Measurements from ENCODE around the gene SEC24D.

Gene SEC24D

GRCh38 chr4:118774321-118774720, 61.6 kb downstream of the SEC24D start:
- Histone ChIP-seq H3K4me1 (ENCODE audit: control insufficient read depth, low read length) (no peaks in the 10 kb centered on the region), H3K27ac (ENCODE audit: low read depth, low read length) (no peak overlapping the region), H3K36me3 (ENCODE audit: control insufficient read depth, low read length) (no peaks in the 10 kb centered on the region), H3K4me3 (ENCODE audit: low read length) (no peak overlapping the region), H3K9me2 (replicated peaks; ENCODE audit: control insufficient read depth, low read length) (no peaks in the 10 kb centered on the region), H3K4me2 (ENCODE audit: low read length) (no peak overlapping the region), H3K79me2 (ENCODE audit: control insufficient read depth, low read length) (no peaks in the 10 kb centered on the region), H3K27me3 (ENCODE audit: control insufficient read depth, low read length) (no peaks in the 10 kb centered on the region), H4K20me1 (ENCODE audit: control insufficient read depth, insufficient read depth, low read depth, low read length) (no peaks in the 10 kb centered on the region), H3F3A (ENCODE audit: control insufficient read depth, insufficient read depth) (no peaks in the 10 kb centered on the region), H3K9me3 (ENCODE audit: control insufficient read depth, insufficient read depth, low read length) (no peaks in the 10 kb centered on the region)
- no peak for TF ChIP-seq CTCF (IDR thresholded peaks at IDR 0.05; ENCODE audit: low read depth, low read length, poor library complexity, severe bottlenecking)
- TF ChIP-seq EZH2phosphoT487 (IDR thresholded peaks at IDR 0.05; ENCODE audit: borderline replicate concordance, low read length), result no peak

GRCh38 chr4:118773429-118773792, 62.5 kb downstream of the SEC24D start:
- Histone ChIP-seq H3K79me2 (ENCODE audit: control insufficient read depth, low read length) (no peaks in the 10 kb centered on the region), H3F3A (ENCODE audit: control insufficient read depth, insufficient read depth) (no peaks in the 10 kb centered on the region), H3K36me3 (ENCODE audit: control insufficient read depth, low read length) (no peaks in the 10 kb centered on the region), H3K4me3 (ENCODE audit: low read length) (no peak overlapping the region), H3K4me1 (ENCODE audit: control insufficient read depth, low read length) (no peaks in the 10 kb centered on the region), H3K27ac (ENCODE audit: low read depth, low read length) (no peak overlapping the region), H4K20me1 (ENCODE audit: control insufficient read depth, insufficient read depth, low read depth, low read length) (no peaks in the 10 kb centered on the region), H3K9me3 (ENCODE audit: control insufficient read depth, insufficient read depth, low read length) (no peaks in the 10 kb centered on the region), H3K9me2 (replicated peaks; ENCODE audit: control insufficient read depth, low read length) (no peaks in the 10 kb centered on the region), H3K27me3 (ENCODE audit: control insufficient read depth, low read length) (no peaks in the 10 kb centered on the region), H3K4me2 (ENCODE audit: low read length) (no peak overlapping the region)
- no peak for TF ChIP-seq EZH2phosphoT487 (IDR thresholded peaks at IDR 0.05; ENCODE audit: borderline replicate concordance, low read length)
- no peak for TF ChIP-seq CTCF (IDR thresholded peaks at IDR 0.05; ENCODE audit: low read depth, low read length, poor library complexity, severe bottlenecking)

- Histone ChIP-seq H3K9me3 (ENCODE audit: control insufficient read depth, insufficient read depth, low read length) (no peaks in the 10 kb centered on the region), H3K36me3 (ENCODE audit: control insufficient read depth, low read length) (no peaks in the 10 kb centered on the region), H3K4me1 (ENCODE audit: control insufficient read depth, low read length) (no peaks in the 10 kb centered on the region), H3K27me3 (ENCODE audit: control insufficient read depth, low read length) (no peaks in the 10 kb centered on the region), H3K79me2 (ENCODE audit: control insufficient read depth, low read length) (no peaks in the 10 kb centered on the region), H3F3A (ENCODE audit: control insufficient read depth, insufficient read depth) (no peaks in the 10 kb centered on the region), H4K20me1 (ENCODE audit: control insufficient read depth, insufficient read depth, low read depth, low read length) (no peaks in the 10 kb centered on the region), H3K4me3 (ENCODE audit: low read length) (no peak overlapping the region), H3K9me2 (replicated peaks; ENCODE audit: control insufficient read depth, low read length) (no peaks in the 10 kb centered on the region), H3K4me2 (ENCODE audit: low read length) (no peak overlapping the region), H3K27ac (ENCODE audit: low read depth, low read length) (no peak overlapping the region)
- TF ChIP-seq CTCF (IDR thresholded peaks at IDR 0.05; ENCODE audit: low read depth, low read length, poor library complexity, severe bottlenecking) (no peak), EZH2phosphoT487 (IDR thresholded peaks at IDR 0.05; ENCODE audit: borderline replicate concordance, low read length) (no peak)
These were observed 63.0 kb downstream of the SEC24D start for GRCh38 chr4:118772767-118773428.

All from DOHH2 (cell line).